NB4 (cell line): ENCODE data around the gene GALNTL6.

Source experiments
- DNase-seq: peaks from one replicate; pipeline ENCODE4 v3.0.0; 2010; ENCODE audit warnings: low read depth
- H3K4me3 ChIP-seq: one replicate; pipeline ENCODE4 v1.5.1; 2011; ENCODE audit warnings: mild to moderate bottlenecking, low read depth, low read length, moderate library complexity
- CTCF ChIP-seq: IDR thresholded peaks from one replicate; pipeline ENCODE4 v1.5.1; 2012; ENCODE audit warnings: low read depth, low read length
- MAX ChIP-seq: IDR thresholded peaks from 2 replicates; pipeline ENCODE4 v1.6.1; 2011; ENCODE audit warnings: low read depth, low read length
- MYC ChIP-seq: IDR thresholded peaks from 2 replicates; pipeline ENCODE4 v1.6.1; 2011; ENCODE audit warnings: low read depth, low read length
- POLR2A ChIP-seq: IDR thresholded peaks from 2 replicates; pipeline ENCODE4 v1.6.1; 2011; ENCODE audit warnings: mild to moderate bottlenecking; ENCODE audit not compliant: insufficient read length; ENCODE audit errors: extremely low read depth

GALNTL6 gene

GRCh38 chr4:172546782-172547181 is 733.6 kb downstream of the GALNTL6 start:
- DNase-seq, result no peak
- TF ChIP-seq POLR2A (no peak), CTCF (no peak), MAX (no peak), MYC (no peak)
- H3K4me3 ChIP-seq, result no peak overlapping the region

GRCh38 chr4:172547724-172548123 is 734.5 kb downstream of the GALNTL6 start:
- TF ChIP-seq CTCF (no peak), MYC (no peak), MAX (no peak), POLR2A (no peak)

GRCh38 chr4:172553216-172553615 is 740.0 kb downstream of the GALNTL6 start:
- DNase-seq, result no peak
- TF ChIP-seq CTCF, result no peak
- TF ChIP-seq MYC, result no peak
- TF ChIP-seq MAX, result no peak
- TF ChIP-seq POLR2A, result no peak
- no peak overlapping the region for H3K4me3 ChIP-seq

More at GRCh38 chr4:172547724-172548123, 734.5 kb downstream of the GALNTL6 start:
- no peak overlapping the region for H3K4me3 ChIP-seq
- no peak for DNase-seq

GRCh38 chr4:172554588-172554987 is 741.4 kb downstream of the GALNTL6 start:
- H3K4me3 ChIP-seq, result no peak overlapping the region
- DNase-seq, result no peak
- TF ChIP-seq POLR2A, result no peak
- no peak for TF ChIP-seq MAX
- no peak for TF ChIP-seq MYC
- no peak for TF ChIP-seq CTCF

- H3K4me3 ChIP-seq, result no peak overlapping the region
- TF ChIP-seq CTCF (no peak), MAX (no peak), MYC (no peak), POLR2A (no peak)
- DNase-seq, result no peak
These were observed 742.5 kb downstream of the GALNTL6 start for GRCh38 chr4:172555725-172556124.

GRCh38 chr4:172573899-172574298 is 760.7 kb downstream of the GALNTL6 start:
- DNase-seq, result peak; percentile 49
- H3K4me3 ChIP-seq, result no peak overlapping the region
- no peak for TF ChIP-seq MAX
- TF ChIP-seq CTCF, result no peak
- TF ChIP-seq MYC, result no peak
- no peak for TF ChIP-seq POLR2A
